Measurements from ENCODE around the gene C6orf118.

Gene C6orf118

GRCh38 chr6:165244524-165245247 is 64.7 kb downstream of the C6orf118 start:
- no peak for DNase-seq (ENCODE audit: low read depth)

GRCh38 chr6:165243801-165244200 is 65.6 kb downstream of the C6orf118 start:
- no peak for DNase-seq (ENCODE audit: low read depth)

- no peak for DNase-seq (ENCODE audit: low read depth)
Measured at GRCh38 chr6:165236326-165236725, 73.1 kb downstream of the C6orf118 start.

- DNase-seq (ENCODE audit: low read depth) = no peak
Measured at GRCh38 chr6:165232731-165233488, 76.5 kb downstream of the C6orf118 start.

- DNase-seq (ENCODE audit: low read depth) = no peak
Measured at GRCh38 chr6:165231581-165232561, 77.5 kb downstream of the C6orf118 start.

- no peak for DNase-seq (ENCODE audit: low read depth)
Measured at GRCh38 chr6:165231177-165231576, 78.2 kb downstream of the C6orf118 start.

Data from stimulated activated CD8-positive, alpha-beta memory T cell treated with anti-CD3 and anti-CD28 coated beads, Interleukin-12 subunit alpha, Interleukin-12 subunit beta, amount 100 ng/mL, for 4 hours (primary cell).